Stimulated activated CD4-positive, alpha-beta T cell treated with anti-CD3 and anti-CD28 coated beads, Interleukin-4, amount 100 ng/mL, for 1 hour (primary cell): ENCODE results near the gene MYBPC2.
"Not testable (repeated sequence)": the region's sequence is repeated elsewhere in the genome, so short reads cannot be mapped to it uniquely, and the experiment has no call there.

Source experiments
- DNase-seq: peaks from one replicate; pipeline ENCODE4 v3.0.0-alpha.2; 2020

The MYBPC2 gene

DNA sequence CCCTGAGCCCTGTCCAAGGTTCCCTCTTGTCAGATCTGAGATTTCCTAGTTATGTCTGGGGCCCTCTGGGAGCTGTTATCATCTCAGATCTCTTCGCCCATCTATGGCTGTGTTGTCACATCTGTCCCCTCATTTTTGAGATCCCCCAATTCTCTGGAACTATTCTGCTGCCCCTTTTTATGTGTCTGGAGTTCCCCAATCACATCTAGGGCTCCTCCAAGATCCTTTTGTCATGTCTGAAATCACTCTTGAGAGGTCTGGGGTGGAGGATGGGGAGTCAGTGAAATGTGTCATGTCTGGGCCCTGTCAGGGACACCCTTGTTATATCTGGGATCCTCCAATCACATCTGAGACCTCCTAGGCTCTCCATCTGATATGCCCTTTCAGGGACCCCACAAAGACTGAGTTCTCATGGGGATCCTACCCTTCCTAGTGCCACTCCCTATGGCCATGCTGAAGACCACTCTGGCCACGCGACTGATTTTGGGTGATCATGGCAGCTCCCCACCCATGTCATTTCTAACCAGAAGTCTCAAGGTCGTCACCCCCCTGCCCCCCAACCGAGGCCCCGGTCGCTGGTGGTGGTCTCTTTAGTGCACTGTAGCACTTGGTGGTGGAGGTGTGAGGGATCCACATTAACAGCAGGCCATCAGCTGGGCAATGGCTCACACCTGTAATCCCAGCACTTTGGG is 3.8 kb upstream of the MYBPC2 start:
- no peak for DNase-seq

DNA sequence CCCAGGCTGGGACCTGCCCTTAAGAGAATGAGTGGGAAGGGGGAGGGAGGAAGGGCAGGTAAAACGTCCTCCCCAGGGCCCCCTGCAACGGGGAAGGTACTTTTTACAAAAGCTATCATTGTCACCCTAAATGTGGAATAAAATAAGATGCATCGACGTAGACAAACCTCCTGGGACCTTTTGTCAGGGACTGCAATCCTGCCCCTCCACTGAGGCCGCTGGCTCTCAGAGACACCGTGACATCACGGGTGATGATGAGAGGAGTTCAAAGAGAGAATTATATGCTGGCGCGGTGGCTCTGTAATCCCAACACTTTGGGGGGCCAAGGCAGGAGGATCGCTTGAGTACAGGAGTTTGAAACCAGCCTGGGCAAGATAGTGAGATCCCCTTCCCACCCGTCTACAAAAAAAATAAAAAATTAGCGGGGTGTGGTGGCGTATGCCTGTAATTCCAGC is 1.8 kb upstream of the MYBPC2 start:
- no peak for DNase-seq

DNA sequence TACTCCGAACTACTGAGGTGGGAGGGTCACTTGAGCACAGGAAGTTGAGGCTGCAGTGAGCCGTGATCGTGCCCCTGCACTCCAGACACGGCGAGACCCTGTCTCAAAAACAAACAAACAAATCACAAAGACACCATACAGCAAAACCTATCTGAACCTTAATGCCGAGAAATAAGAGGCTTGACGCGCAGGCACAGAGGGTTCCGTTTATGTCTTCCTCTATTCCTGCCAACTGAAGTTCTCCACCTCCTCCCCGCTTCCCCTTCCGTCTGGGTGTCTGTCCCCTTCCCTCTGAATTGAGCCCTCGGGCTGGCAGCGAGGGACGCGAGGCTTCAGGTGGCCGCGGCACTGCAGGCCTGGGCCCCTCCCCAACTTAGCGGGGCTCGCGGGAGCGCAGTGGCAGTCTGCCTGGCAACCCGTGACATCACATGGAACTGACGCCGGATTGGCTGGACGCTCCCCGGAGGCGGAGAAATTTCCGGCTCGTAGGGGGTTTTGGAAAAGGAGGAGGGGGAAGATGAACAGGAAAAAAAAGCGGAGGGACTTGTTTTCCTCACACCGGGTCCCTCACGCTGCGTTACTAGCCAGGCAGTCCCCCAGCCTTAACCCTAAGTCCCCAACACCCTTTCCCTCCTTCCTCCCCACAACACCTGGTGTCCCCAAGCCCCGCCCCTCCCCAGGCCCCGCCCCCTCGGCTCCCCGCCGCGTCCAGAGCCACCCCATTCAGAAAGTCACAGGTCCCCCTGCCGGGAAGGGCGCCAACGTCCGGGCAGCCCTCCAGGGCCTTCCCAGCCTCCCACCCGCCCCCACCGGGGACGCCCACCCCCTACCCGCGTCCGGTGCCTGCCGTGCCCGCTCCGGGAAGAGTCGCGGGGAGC is 1.1 kb upstream of the MYBPC2 start:
- DNase-seq, result peak; percentile 86

DNA sequence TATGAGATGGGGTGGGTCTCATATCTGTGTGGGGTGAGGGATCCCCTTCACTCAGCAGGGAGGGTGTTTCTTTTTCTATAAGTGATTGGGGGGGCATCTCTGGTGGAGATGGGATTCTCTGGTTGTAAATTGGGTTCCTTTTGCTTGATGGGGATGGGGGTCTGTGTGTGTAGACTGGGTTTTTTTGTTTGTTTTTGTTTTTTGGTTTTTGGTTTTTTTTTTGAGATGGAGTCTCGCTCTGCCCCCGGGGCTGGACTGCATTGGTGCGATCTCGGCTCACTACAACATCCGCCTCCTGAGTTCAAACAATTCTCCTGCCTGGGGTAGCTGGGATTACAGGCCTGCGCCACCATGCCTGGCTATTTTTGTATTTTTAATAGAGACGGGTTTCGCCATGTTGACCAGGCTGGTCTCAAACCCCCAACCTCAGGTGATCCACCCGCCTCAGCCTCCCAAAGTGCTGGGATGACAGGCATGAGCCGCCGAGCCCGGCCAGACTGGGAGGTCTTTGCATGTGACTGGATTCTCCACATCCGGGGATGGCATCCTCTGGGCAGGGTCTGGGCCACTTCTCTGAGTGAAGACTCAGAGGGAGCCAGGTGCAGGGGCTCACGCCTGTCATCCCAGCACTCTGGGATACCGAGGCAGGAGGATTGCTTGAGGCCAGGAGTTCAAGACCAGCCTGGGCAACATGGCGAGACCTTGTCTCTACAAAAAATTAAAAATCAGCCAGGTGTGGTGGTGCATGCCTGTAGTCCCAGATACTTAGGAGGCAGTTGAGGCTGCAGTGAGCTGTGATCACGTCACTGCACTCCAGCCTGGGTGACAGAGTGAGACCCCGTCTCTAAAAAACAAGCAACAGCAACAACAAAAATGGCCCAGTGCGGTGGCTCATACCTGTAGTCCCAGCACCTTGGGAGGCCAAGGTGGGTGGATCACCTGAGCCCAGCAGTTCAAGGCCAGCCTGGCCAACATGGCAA is 799 bp downstream of the MYBPC2 start:
- no peak for DNase-seq

DNA sequence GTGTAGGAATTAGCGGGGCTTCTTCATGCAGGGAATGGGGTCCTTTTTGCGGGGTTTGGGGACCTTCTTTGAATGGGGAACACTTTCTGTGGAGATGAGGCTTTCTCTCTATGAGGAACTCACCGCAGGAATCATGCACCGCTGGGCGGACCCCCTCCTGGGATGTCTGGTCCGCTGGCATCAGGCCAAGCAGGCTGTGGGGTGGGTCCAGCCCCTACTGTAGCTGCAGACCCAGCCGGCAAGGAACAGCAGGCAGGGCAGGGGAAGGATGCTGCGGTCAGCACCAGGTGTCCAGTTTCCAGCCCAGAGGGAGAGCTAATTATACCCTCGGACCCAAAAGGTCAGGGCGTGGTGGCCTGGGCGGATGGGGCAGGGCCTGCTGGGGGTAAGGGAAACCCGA is 1.8 kb downstream of the MYBPC2 start:
- DNase-seq, result no peak

DNA sequence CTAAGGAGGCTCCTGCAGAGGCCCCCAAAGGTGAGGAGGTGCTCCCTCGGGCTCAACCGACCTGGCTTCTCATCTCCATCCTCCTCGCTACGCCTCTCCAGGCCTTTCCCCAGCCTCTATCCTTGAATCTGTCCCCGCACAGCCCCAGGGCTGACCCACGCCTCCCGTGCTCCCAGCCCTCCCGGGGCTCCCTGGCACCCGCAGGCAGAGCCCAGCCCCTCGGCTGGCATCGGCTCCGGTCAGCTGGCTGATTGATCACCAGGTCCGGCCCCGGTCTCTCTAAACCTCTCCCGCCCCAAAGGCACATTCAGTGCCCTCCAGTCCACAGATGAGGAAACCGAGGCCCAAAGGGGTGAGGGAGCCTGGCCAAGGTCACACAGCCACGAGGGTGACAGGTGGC is 2.5 kb downstream of the MYBPC2 start:
- DNase-seq, result no peak

DNA sequence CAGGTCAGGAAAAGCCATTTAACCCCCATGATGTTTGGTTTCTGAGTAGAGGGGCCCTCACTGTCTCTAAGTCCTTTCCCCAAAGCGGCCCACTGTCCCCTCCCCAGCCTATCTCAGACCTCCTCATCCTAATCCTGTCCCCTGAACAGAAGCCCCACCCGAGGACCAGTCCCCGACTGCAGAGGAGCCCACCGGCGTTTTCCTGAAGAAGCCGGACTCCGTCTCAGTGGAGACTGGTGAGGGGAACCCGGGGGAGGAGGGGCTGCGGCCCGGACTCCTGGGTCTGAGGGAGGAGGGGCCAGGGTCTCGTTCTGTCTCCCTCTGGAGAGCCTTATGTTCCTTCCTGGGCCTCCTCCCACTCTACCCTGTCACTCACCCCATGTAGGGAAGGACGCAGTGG is 2.9 kb downstream of the MYBPC2 start:
- DNase-seq, result no peak

DNA sequence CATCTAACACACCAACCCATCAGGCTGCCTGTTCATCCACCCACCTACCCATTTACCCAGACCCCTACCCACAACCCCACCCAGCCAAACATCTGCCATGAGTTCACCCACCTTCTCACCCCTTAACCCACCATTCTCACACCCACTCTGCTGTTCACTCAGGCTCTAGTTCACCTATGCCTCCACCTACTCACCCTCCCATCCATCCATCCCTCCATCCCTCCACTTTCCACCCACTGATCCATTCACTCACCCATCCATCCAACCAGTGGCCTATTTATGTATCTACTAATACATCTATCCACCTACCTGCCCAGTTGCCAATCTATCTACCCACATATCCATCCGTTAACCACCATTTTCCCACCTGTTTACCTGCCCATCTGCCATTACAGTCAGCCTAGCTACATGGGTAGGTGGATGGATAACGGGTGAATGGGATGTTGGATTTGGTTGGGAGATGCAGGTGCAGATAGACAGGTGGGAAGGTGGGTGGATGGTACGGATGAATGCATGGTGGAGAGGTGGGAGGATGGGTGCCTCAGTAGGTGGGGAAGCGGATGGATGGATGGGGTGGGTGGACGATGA is 5.3 kb downstream of the MYBPC2 start:
- no peak for DNase-seq

DNA sequence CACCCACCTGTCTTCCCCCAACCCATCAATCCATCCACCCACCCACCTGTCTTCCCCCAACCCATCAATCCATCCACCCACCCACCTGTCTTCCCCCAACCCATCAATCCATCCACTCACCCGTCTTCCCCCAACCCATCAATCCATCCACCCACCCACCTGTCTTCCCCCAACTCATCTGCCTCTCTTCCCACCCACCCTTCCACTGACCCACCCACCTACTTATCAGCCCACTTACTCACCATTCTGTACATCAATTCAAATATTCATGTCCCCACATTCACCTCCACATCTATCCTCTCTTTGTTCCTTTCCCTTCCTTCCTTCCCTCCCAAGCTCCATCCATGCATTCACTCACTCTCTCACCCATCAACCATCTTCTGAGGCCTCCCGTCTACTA is 6.4 kb downstream of the MYBPC2 start:
- not testable (repeated sequence) for DNase-seq

DNA sequence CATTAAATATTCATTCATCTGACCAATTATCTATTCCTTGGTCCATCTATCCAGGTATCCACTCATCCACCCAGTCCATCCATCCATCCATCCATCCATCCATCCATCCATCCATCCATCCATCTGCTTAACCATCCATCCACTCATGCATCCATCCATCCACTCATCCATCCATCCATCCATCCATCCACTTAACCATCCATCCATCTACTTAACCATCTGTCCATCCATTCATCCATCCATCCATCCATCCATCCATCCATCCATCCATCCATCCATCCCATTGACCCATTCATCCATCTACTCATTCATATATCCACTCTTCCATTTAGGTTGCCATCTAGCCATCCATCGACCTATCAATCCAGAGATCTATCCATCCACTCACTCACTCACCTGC is 11.4 kb downstream of the MYBPC2 start:
- DNase-seq, result no peak

DNA sequence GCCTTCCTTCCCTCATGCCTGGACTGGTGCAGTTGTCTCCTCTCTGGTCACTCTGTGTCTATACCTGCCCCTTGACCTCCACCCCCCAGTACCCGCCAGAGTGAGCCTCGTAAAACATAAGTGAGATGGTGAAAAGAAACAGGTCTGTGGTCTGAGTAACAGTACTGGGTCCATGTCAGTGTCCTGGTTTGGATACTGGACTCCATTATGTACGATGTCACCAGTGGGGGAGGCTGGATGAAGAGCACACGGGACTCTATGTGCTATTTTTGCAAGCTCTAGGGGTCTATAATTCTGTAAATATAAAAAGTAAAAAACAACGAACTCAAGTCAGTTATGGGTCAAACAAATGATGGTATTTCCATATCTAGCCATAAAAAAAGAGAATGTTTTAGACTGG is 14.4 kb downstream of the MYBPC2 start:
- no peak for DNase-seq

DNA sequence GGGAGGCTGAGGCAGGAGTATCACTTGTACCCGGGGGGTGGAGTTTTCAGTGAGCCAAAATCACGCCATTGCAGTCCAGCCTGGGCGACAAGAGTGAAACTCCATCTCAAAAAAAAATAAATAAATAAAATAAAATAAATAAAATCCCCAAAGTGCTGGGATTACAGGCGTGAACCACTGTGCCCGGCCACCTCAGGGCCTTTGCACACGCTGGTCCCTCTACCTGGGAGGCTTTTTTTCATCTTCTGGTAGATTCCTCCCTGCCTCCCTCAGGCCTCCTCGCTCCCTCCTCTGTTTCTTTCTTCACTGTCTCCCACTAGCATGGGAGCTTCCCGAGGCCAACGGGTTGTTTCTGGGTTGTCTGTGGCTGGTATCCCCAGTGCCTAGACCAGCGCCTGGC is 15.1 kb downstream of the MYBPC2 start:
- no peak for DNase-seq

DNA sequence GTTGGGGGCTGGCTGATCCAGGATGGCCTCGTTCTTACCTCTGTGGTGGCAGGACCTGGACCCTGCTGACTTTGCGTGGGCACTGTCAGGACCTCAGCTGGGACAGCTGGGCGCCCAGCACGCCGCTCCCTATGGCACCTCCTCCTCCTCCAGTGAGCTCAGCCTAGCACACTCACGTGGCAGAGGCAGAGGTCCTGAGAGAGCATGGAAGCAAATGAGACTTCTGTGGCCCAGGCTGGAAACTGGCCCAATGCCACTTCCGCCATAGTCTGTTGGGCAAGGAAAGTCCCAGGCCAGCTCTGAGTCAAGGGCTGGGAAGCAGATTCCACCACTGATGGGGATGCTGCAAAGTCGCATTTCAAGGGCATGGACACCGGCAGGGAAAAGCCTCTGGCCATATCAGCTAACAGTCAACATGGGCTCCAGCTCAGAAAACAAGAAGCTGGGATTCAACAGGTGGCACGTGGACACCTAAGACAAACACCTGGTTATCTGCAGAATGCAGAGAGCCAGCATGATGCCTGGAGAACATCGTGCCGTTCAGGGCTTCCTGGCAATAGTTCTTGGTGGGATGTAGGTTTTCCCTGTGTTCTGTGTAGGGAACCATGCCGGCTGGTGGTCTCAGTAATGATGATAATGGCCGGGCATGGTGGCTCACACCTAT is 16.7 kb downstream of the MYBPC2 start:
- no peak for DNase-seq

DNA sequence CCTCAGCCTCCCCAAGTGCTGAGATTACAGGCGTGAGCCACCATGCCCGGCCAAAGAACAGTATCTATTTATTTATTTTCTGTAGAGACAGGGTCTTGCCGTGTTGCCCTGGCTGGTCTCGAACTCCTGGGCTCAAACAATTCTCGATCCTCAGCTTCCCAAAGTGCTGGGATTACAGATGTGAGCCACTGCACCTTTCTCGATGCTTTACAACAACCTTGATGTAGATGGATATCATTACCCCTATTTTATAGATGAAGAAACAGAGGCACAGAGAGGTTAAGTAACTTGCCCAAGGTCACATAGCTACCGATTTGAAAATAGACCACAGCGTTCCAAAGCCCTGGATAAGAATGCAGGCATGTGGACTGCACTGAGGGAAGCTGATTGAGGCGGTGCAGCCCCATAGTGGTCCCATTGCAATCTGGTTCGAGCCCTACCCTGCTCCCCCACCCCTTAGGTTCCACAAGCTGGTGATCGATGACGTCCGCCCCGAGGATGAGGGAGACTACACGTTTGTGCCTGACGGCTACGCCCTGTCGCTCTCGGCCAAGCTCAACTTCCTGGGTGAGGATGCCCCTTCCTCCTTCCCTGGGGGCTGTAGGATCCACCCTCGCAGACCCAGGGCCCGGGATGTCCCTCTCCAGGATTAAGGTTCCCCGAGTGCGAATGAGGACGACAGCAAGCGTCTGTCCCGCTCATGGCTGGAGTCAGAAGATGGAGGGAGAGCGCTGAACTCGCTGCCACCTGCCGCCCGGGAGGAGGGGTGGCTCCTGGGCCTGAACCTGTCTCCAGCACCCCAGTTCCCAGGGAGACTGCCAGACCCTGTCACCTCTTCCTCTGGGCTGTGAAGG is 17.9 kb downstream of the MYBPC2 start:
- DNase-seq, result no peak

DNA sequence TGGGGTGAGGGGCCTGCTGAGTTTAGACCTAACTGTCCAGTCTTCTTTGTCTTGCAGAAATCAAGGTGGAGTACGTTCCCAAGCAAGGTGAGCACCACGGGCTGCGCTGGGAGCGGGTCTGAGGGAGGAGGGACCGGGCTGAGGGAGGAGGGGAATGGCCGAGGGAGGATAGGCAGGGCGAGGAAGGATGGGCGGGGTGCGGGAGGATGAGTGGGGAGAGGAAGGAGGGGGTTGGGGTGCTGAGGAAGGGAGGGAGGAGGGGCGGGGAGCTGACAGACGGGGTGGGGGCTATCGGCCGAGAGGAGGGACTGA is 18.5 kb downstream of the MYBPC2 start:
- no peak for DNase-seq

DNA sequence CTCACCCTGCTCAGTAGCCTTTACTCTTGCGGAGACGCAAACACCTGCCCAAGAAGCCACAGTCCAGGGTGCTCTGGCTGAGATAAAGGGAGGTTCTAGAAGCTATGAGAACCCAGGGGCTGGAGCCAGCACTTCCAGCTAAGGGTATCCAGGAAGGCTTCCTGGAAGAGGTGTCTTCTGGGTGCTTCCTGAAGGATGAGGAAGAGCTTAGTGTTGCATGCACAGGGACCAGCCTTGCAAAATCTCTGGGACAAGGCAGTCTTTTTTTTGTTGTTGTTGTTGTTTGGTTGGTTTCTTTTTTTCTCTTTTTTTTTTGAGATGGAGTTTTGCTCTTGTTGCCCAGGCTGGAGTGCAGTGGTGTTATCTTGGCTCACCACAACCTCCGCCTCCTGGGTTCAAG is 20.6 kb downstream of the MYBPC2 start:
- no peak for DNase-seq

DNA sequence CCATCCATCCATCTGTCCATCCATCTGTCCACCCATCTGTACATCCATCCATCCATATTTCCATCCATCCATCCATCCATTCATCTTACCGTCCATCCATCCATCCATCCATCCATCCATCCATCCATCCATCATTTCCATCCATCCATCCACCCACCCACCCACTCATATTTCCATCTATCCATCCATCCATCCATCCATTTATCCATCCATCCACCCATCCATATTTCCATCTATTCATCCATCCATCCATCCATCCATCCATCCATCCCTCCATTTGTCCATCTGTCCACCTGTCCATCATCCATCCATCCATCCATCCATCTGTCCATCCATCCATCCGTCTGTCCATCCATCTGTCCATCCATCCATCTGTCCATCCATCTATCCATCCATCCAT is 23.3 kb downstream of the MYBPC2 start:
- DNase-seq, result no peak

DNA sequence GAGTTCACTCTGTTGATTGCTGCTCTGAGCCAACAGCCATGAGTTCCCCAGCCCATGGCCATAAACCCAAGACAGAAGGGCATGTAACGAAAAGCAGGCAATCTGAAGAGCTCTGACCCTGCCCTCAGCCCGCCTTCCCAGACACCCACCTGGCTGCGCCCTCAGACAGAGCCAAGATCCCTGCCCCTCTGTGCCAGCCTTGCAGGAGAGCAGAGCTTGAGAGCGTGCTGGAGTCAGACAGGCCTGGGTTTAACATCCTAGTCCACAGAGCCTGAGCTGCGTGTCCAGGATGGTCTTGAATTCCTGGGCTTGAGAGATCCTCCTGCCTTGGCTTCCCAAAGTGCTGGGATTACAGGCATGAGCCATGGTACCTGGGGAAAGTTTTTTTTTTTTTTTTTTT is 24.6 kb downstream of the MYBPC2 start:
- no peak for DNase-seq

DNA sequence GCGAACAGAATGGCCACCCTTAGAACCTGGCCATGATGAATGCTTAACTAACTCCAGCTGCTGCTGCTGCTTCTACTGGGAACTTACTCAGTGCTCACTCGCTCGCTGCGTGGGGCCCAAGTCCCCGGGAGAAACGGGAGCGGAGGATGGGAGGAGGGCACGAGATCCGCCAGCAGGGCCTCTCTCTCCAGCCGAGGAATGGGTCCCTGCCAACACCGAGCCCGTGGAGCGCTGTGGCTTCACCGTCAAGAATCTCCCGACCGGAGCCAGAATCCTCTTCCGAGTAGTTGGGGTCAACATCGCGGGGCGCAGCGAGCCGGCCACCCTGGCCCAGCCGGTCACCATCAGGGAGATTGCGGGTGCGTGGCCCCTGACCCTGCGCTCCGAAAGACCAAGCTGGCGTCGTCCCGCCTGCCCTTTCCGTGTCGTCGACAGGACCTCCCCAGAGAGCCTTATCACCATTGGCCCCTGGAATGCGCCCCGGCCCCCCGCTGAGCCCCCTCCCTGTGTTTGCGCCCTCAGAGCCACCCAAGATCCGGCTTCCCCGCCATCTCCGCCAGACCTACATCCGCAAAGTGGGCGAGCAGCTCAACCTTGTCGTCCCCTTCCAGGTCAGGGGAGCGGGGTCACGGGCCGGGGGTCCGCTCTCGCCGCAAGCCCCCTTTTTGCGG is 25.8 kb downstream of the MYBPC2 start:
- no peak for DNase-seq

DNA sequence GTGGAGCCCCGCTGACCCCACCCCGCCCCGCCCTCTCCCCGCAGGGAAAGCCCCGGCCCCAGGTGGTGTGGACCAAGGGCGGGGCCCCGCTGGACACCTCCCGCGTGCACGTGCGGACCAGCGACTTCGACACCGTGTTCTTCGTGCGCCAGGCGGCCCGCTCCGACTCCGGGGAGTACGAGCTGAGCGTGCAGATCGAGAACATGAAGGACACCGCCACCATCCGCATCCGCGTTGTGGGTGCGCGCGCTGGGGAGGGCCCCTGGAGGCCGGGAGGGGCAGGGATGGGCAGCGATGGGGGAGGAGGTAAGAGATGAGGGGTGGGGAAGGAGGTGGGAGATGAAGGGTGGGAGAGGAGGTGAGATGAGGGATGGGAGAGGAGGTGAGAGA is 26.4 kb downstream of the MYBPC2 start:
- DNase-seq, result no peak

DNA sequence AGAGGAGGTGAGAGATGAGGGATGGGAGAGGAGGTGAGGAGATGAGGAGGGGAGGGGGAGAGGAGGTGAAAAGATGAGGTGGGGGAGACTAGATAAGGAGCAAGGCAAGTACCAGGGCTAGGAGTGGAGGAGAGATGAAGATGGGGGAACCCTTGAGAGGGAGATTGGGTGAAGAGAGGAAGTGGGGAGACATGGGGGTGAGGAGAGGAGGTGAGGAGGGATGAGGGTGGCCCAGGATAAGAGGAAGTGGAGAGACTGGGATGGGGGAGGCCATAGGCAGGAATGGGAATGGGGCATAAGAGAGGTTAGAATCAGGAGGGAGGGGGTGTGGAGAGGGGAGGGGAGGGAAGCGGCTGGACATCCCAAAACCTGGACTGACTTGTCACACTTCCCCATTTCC is 26.9 kb downstream of the MYBPC2 start:
- DNase-seq, result no peak
